SIG-M5 treated with dmso at 0.1 percent for 504 hours (cell line): ENCODE measurements around the gene PPP4R1.

Source experiments
- DNase-seq: peaks from one replicate; lab custom pipeline; 2025; ENCODE audit not compliant: unreplicated experiment; lab: John Stamatoyannopoulos, UW

Gene PPP4R1

DNA sequence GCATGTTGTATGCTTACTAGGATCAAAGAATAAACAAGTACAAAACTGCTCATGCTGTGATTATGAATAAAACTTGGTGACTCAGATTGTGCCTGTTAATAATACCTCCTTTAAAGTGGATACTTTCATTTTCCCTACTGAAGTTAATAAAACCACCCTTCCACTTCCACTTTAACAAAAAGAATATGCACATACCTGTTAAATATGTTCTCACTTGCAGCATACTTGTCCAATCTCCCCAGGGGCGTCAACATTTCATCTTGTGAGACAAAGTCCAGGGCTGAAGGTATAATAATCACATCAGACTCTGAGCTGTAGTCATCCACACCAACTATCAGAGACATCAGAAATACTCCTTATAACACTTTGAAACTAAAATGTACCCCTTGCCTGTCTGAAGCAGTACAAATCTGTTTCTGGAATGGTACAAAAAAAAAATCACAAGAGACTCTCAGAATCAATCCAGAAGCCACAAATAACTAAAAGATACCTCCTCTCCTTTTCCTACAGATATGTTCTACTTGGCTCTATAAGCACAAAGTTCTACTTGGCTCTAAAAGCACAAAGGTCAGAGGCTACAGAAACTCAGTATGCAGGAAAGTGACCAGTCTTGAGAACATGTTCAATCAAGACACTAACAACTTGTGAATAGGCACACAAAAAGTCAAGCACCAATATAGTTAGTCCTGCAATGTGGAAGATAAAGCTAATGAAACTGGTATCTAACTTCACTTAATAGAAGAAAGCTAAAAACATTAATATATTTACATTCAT lies 19.3 kb downstream of the PPP4R1 start:
- no peak for DNase-seq

DNA sequence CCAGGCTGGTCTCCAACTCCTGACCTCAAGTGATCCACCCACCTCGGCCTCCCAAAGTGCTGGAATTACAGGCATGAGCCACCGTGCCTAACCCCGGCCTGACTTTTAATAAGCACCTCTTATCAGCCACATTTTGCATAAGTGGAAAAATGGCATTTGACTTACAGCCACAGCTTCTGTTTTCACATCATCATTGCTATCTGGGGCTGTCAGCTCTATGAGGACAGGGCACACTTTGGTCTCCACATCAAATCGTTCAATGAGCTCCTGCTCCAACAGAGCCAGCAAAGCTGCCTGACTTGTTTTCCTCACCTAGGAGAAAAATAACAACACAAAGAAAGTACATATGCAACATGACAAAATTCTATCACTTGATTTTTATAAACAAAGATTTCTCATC lies 26.4 kb downstream of the PPP4R1 start:
- DNase-seq: no peak

DNA sequence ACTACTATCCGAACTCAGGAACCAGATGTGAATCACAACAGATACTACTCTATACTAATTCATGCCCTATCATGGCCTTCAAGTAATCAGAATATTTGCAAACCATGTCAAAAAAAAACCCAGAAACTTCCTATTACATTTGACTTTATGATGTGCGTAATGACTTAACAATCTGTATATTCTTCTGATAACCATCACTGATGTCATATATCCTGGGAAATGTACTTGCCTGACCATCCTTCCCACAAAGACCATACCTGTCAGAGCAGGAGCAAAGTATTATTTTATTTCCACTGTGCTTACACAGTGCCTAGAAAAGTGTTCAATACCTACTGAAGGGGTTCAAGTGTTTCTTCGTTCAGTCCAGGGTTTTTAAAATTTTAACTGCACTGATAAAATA lies 27.5 kb downstream of the PPP4R1 start:
- no peak for DNase-seq

DNA sequence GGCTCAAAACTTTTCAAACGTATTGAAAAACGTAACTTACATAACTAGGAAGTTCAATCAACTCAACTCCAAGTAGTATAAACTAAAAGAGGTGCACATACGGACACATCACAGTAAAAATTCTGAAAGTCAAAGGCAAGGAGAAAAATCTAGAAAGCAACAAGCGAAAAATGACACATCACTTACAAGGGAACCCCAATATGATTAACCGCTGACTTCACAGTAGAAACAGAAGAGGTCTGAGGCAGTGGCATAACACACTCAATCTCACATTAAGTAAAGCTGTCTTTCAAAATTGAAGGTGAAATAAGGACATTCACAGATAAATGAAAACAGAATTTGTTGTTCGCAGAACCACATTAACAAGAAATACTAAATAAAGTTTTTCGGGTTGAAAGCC lies 32.7 kb downstream of the PPP4R1 start:
- no peak for DNase-seq

DNA sequence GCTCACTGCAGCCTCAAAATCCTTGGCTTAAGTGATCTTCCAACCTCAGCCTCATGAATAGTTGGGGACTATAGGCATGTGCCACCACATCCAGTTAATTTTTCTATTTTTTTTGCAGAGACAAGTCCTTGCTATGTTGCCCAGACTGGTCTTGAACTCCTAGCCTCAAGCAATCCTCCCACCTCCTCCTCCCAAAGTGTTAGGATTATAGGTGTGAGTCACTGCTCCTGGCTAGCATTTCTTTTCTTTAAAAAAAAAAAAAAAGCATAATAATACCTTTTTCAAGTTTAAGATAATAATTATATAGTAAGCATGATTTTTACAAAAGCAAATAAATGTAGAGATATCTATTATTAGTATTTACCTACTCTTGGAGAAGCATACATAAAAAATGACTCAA lies 36.1 kb downstream of the PPP4R1 start:
- no peak for DNase-seq

DNA sequence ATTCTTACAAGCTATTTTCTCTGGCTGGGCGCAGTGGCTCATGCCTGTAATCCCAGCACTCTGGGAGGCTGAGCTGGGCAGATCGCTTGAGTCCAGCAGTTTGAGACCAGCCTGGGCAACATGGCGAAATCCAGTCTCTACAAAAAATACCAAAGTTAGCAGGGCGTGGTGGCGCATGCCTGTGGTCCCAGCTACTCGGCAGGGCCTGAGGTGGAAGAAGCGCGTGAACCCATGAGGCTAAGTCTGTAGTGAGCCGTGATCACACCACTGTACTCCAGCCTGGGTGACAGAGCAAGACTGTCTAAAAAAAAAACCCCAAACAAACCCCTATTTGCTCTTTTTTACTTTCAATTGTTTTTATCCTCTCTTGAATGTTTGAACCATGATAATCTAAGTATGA lies 37.0 kb downstream of the PPP4R1 start:
- DNase-seq: no peak

DNA sequence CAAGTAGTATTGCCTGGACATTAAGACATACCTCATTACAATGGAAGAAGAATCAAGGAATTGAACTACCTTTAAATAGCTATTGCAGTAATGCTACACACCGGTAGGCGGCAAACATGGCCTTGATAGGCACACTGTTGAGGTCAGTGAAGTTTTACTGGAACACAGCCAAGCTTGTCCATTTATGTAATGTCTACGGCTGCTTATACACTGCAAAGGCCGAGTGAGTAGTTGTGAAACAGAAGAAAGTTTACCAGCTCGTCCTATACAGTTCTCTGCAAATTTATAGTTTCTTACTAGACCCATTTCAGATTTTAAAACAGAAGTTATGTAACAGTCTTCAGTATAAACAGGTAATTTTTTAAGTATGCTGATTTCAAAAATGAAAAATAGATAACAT lies 38.8 kb downstream of the PPP4R1 start:
- peak; percentile 61 for DNase-seq

DNA sequence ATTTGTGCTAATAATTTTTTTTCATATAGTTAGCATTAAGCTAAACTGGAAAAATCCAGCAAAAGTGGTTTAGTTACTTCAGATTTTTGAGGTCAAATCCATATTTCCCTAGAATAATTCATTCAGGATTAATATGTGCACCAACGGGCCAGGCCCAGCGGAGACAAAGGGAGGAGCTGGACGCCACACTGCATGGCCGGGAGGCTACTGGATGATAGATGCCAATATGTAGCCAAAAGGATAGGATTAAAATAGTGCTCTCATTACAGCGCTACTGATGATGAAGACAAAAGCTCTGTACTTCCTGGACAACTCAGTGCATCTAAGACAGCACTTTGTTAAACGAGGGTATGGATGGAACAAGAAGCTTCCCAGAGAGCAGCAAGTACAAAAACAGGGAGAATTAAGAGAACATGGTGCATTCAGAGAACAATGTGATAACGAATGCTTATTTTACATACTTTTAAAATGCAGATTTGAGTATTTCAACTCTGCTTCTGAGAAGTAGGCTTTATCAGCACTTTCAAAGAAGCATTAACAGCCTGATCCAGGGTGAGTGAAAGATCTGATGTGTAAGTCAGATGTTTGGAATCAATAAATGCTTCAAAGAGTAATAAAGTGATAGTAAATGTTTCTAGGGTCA lies 39.8 kb downstream of the PPP4R1 start:
- DNase-seq: no peak

DNA sequence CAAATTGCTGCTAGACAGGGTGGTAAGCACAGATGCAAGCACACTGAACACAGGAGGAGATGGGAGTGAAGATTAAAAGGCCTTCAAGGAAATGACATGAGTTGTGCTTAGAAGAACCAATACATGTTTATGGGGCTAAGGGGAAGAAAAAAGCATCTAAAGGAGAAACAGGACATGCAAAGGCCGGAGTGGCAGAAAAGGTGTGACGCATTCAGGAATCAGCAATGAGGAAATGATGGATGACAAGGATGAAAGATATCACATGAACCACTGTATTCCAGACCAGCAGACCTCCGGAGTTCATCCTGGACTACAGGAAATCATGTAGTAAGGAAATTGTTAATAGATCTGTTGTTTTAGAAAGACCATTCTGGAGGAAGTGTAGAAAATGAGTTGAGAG lies 42.8 kb downstream of the PPP4R1 start:
- no peak for DNase-seq

DNA sequence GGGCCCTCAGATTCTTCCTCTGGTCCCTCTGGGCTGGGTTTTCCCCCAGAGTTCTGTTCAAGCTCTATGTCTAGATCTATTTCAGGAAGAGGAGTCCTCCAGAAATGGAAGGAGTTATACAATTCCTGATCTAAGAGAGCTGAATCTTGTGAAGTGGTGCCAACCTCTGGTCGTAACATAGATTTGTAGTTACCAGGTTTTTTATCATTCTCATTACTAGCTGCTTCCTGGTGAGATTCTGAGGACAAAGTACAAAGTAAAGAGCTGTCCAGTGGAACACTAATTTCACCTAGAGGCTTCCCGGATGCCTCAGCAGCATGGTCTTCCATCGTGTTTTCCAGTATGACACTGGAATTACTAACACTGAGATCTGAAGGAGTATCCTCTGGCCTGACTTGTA lies 44.1 kb downstream of the PPP4R1 start:
- DNase-seq: no peak

DNA sequence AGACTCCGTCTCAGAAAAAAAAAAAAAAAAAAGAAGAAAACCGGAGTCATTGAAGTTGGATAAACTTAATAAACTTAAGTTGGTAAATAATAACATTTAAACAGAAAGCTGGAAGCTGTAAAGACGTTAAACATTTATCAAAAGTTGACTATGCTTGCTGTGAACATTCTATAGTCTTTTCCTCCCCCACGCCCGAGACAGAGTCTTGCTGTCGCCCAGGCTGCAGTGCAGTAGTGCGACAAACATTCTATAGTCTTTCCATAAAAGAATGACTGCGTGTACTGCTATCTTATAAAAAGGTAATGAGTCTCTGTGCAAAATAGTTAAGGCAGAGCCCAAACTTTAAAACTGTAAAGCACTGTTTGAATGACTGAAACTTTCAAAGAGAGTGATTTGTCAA lies 45.2 kb downstream of the PPP4R1 start:
- no peak for DNase-seq

DNA sequence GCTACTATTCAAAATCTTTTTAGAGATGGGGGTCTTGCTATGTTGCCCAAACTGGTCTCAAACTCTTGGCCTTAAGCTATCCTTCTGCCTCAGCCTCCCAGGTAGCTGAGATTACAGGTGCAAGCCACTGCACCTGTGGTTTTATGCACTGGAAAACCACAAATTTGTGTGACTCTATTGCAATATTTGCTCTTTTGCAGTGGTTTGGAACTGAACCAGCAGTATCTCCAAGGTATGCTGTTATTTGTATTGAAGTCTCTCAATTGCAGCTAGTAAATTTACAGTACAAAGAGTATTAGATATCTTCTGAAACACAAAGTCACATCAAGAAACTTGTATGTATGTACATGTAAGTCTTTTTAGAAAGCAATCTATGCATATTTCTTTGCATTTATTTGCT lies 46.2 kb downstream of the PPP4R1 start:
- DNase-seq: no peak

DNA sequence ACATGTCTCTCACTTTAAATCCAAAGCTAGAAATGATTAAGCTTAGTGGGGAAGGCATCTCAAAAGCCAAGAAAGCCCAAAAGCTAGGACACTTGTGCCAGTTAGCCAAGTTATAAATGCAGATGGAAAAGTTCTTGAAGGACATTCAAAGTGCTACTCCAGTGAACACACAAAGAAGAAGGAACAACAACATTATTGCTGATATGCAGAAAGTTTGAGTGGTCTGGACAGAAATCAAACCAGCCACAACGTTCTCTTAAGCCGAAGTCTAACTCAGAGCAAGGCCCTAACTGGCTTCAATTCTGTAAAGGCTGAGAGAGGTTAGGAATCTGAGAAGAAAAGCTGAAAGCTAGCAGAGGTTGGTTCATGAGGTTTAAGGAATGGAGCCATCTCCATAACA lies 49.0 kb downstream of the PPP4R1 start:
- no peak for DNase-seq

DNA sequence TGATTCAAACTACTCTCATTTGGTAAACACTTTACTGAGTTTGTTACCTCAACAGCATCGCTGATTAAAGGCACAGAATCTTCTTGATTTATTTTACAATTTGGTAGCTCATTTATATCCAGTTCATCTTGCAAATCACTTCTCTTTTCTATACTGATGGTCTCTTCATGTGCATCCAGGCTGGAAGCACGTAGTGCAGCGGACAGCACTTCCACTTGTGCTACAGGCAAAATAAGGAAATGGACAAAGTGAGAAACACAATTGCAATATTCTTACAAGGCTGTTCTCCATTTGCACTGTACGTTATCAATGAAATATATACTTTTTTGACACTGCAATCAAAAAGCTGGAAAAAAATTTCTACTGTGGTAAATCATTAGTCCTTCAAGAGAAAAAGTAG lies 51.0 kb downstream of the PPP4R1 start:
- DNase-seq: no peak

DNA sequence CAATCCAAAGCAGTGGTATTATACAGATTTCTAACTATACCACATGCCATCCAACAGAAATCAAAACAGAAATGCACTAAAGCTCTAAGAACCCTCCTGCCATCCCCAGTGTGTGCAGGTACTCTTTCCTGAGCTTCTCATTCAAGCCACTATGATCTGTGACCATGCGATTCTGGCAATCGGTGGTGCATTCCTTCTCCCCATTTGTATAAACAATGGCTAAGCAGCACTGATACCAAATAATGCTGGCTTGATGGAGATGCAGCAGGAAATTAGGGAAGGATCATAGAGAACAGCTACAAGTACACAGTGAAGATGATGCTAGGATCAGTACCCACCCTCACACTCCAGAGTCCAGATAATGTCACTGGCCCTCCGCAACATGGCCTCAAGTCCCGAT lies 51.8 kb downstream of the PPP4R1 start:
- no peak for DNase-seq

DNA sequence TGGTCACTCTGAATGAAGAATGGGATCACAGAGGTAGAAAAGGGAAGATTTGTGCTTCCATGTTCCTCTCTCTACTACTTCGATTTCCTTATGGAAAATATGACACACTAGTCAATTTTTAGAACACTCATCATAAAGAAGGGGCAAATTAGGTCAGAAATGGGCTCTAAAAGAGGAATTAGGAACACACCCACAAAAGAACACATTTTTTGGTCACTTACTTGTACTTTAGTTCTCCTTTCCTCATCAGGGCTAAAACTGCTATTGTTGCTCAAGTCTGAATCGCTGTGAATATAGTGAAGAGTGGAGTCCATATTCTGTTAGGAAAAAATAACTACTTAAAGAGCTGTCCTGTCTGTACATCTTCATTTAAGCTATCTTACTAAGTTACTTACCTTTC lies 52.6 kb downstream of the PPP4R1 start:
- DNase-seq: peak; percentile 74

DNA sequence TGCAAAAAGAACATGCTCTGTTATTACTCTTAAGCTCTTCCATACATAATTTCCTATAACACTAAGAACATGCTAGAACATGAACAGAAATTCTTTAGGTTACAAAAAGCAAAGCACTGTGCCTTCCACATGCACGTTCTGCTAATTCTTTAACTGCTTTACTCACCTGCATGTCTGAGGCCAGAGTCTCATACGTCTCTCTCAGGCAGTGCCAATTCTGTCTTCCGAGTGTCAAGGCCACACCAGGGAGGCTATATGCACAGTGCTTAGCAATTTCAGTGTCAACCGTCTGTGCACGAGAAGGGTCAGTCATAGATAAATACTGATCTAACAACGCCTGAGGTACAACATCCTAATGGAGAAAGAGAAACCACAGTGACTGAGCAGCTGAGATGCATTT lies 55.1 kb downstream of the PPP4R1 start:
- DNase-seq: no peak

DNA sequence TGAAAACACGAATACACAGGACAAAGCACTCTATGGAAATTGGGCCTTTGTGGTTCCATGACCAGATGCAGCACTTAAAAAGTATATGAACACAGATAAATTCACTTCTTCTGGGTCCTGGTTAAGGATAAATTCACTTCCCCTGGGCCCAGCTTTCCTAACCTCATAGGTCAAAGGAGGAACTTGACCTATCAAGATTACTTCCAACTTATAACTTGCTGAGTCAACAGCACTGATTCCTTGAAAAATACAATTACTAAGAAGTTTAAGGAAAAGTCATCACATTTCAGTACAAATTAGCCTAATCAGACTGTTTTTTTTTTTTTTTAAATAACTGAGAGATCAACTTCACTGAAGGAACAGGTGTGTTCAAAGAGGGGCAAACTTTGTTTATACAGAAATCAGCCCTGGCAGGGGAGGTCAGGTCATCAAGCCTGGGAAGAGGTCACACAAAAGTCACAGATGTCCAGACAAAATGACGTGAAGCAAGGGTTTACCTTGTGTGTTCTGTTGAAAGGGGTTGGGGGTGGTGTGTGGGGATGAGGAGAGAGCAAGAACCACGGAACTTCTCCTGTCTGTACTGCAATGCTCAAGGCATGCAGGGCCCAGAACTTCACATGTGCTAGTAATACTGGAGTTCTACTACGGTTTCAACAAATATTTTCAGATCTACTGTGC lies 55.8 kb downstream of the PPP4R1 start:
- no peak for DNase-seq

DNA sequence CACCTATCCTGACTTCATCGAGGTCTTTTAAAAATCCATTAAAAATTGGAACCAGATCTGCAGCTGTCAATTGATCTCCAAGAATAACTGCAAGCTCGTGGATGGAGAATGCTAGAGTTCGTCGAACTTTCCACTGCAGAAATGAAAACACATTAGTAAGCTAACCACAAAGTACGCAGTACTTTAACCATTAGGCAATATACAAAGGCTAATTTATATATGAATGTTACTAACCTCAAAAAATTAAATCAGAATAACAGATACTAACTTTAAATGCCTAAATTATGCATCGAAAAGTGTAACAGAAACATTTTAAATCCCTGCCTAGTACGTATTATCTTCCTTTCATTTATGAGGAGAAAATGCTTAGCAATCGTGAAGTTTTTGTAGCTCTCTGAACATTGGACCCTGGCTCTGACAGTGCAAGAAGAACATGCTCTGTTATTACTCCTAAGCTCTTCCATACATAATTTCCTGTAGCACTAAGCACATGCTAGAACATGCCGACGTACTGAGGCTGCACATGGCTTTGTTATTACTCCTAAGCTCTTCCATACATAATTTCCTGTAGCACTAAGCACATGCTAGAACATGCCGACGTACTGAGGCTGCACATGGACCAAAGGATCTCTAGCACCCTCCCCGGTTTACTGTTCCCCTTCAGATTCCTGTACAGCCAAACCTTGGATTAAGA lies 57.0 kb downstream of the PPP4R1 start:
- no peak for DNase-seq

DNA sequence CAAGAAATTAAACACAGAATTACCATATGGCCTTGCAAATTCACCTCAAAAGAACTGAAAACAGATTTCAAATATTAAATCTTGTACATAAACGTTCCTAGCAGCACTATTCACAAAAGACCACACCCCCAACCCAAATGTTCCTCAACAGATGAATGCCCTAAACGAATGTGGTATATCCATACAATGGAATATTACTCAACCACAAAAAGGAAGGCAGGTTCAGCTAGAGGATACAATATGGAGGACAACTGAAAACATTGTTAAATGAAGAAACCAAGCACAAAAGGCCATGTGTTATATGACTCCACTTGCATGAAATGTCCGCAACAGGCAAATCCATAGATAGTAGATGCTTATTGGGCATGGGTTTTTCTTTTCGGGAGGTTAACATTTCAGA lies 61.7 kb downstream of the PPP4R1 start:
- DNase-seq: no peak

DNA sequence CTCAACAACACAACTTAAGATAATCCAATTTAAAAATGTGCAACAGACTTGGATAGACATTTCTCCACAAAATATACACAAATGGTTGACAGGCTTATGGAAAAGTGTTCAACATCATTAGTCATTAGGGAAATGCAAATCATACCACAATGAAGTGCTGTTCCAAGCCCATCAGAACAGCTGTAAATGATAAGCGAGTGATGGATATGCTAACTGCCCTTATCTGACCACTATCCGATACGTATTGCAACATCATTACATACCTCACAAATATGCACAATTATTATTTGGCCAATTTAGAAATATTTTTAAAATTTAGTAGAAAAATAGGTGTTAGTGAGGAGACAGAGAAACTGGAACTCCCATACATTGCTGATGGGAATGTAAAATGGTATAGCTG lies 62.2 kb downstream of the PPP4R1 start:
- DNase-seq: no peak

DNA sequence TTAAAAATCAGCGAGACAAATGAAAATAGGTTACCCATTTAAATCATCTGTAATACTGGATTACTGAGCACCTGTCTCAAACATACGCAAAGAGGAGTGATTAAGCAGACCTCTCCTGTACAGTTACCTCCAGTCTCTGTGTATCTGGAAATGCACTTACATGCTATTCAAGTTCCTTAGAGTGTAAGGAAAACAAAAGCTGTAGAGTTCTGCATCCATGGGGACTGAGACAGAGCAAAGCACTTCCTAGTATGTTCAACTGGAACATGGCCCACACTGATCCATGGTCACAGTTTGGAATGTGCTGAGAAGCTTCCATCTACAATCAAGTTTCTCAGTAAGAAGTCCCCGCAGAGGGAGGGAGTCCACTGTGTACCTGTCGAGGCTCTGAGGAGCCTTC lies 63.9 kb downstream of the PPP4R1 start:
- no peak for DNase-seq
